ENCODE data around the gene VEGFA.

GRCh38 chr6:43759907-43760206 is 10.2 kb upstream of the VEGFA start:
- TF ChIP-seq CTCF (IDR thresholded peaks at IDR 0.05): no peak
- TF ChIP-seq POLR2A (IDR thresholded peaks at IDR 0.05): no peak
- TF ChIP-seq POLR2AphosphoS5 (IDR thresholded peaks at IDR 0.05; ENCODE audit: insufficient read depth in 1 of 2, low read depth in 1 of 2): no peak

All from vagina (tissue), 2 donors.